HepG2 (cell line): ENCODE data around the gene THAP5.

Source experiments
- BRCA1 ChIP-seq: sonication (generic); formaldehyde crosslinking; IDR thresholded peaks from 2 replicates; pipeline ENCODE4 v1.4.0; 2020; ENCODE audit warnings: missing genetic modification reagents
- CEBPB ChIP-seq: IDR thresholded peaks from 2 replicates; pipeline ENCODE4 v1.6.1; 2011; ENCODE audit warnings: low read depth, low read length, improper control_type of control experiment, borderline replicate concordance
- JUN ChIP-seq: sonication (generic); formaldehyde crosslinking; IDR thresholded peaks from 2 replicates; pipeline ENCODE4 v1.4.0; 2020; ENCODE audit warnings: mild to moderate bottlenecking, missing genetic modification reagents

GRCh38 chr7:108557617-108558016, 11.9 kb downstream of the THAP5 start:
- TF ChIP-seq JUN (CRISPR knock-in tag) (no peak), BRCA1 (CRISPR knock-in tag) (no peak), CEBPB (no peak)
